Suprapubic skin (tissue), 3 donors: ENCODE measurements around the gene RPAIN.

Experiments used
- CTCF ChIP-seq, 2 donors: fragments of 200-600 bp in 1 of 2; fragments of 450-650 bp in 1 of 2; sonication (generic) in 1 of 2; IDR thresholded peaks; one replicate each; pipeline ENCODE4 v1.5.1; 2016 to 2019; ENCODE audit warnings: antibody characterized with exemption in 2 of 2, mild to moderate bottlenecking in 1 of 2, moderate library complexity in 1 of 2
- EP300 ChIP-seq: sonication (generic); formaldehyde crosslinking; IDR thresholded peaks from one replicate; pipeline ENCODE4 v1.6.1; 2017; ENCODE audit warnings: antibody characterized with exemption
- POLR2A ChIP-seq, 2 donors: fragments of 450-650 bp; IDR thresholded peaks; one replicate each; pipeline ENCODE4 v1.6.1; 2017; ENCODE audit warnings: antibody characterized with exemption in 2 of 2, mild to moderate bottlenecking in 2 of 2, moderate library complexity in 2 of 2

- TF ChIP-seq POLR2A (IDR thresholded peaks at IDR 0.05) (no peak), CTCF (IDR thresholded peaks at IDR 0.05) (no peak), EP300 (no peak)
Observed at GRCh38 chr17:5381542-5381941, 38.4 kb upstream of the RPAIN start.
